Left ventricle myocardium superior (tissue), 1 donor: ENCODE results near the gene ADGRV1. TPM values are rescaled to one million over a fixed set of nuclear protein-coding genes. Genes with fewer than 3 reads are reported as not detected.
A peak's percentile ranks its signal among the peaks of the same experiment; 100 is the strongest.
"Not testable (repeated sequence)": the region's sequence is repeated elsewhere in the genome, so short reads cannot be mapped to it uniquely, and the experiment has no call there.

Experiments
- ATAC-seq: fragments of 200-7000 bp; cut with Tn5 transposase; one replicate; pipeline ENCODE4 v1.9.1; 2020; ENCODE audit warnings: mild to moderate bottlenecking, moderate library complexity
- DNase-seq: peaks from one replicate; pipeline ENCODE4 v3.0.0-alpha.2; 2020
- intact Hi-C: fragments of 100-400 bp; cut with micrococcal nuclease; formaldehyde crosslinking; loops from one replicate; pipeline ENCODE4 v1.11.0; 2022
- total RNA-seq: library from RNA; stranded (reverse); fragmentation: NEBNext Ultra II Directional; extraction: Animal tissue kit (Norgen Biotek cat#: 25700); gene quantifications from one replicate; pipeline ENCODE4 v1.2.1, GENCODE V29; 2021
- donor health status: DM: no; HTN: yes; CAD: no; lungs with severe emphysema.

Gene ADGRV1
- total RNA-seq, 1 donor from 2014 or later, result not detected

DNA sequence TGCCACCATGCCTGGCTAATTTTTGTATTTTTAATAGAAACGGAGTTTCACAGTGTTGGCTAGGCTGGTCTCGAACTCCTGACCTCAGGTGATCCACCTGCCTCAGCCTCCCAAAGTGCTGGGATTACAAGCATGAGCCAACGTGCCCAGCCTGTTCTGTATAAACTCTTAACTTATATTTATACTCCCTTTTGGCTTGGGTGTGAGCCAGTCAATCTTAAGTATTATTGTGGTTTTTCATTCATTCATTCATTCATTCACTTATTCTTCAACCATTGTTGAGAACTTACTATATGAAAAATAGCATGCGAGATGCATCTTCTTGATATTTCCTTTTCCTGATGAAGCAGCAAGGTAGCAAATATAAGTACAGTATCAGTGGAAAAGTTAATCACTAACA is 132.9 kb downstream of the ADGRV1 start:
- no peak for ATAC-seq
- intact Hi-C loops, result no loop called here
- DNase-seq, result no peak

- DNase-seq, result no peak
- intact Hi-C loops, result no loop called here
- ATAC-seq, result no peak
These were observed 137.6 kb downstream of the ADGRV1 start for GRCh38 chr5:90696153-90696552.

DNA sequence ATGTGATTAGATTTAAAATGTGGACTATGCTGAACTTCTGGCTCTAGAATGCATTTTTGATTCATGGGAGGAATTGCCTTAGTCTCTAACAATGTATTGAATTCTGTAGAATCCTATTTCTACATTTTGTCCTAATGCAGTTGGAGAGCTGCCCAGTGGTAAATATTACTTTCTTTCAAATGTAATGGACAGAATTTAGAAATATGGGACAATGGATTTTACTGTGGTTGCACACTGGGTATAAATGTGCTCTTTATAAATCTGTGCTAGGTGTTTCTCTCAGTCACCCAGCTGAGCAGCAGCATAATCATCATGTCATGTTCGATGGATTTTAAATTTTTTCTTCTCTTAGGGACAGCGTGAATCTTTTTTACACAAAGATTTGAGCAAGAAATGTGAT is 141.7 kb downstream of the ADGRV1 start:
- DNase-seq, result no peak
- ATAC-seq, result no peak
- intact Hi-C loops, result no loop called here

DNA sequence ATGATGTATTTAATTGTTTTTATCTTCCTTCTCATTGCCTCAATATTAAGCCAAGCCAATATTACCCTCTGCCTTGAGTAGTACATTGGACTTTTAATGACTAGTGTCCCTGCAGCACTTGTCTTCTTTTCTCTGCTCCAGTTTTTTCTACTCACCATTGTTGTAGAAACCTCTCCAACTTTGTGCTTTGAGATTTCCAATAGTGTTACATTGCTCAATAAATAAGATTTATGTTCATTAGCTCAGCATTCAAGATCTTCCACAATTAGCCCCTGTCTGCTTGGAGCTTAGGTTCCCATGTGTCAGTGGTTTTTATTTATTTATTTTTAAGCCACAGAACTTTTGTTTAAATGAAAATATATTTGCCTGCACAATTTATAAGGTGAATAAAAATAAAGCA is 145.3 kb downstream of the ADGRV1 start:
- intact Hi-C loops, result no loop called here
- no peak for ATAC-seq
- DNase-seq, result no peak

GRCh38 chr5:90707698-90708097 is 149.1 kb downstream of the ADGRV1 start:
- no peak for DNase-seq
- intact Hi-C loops, result no loop called here
- no peak for ATAC-seq

- peak; percentile 34 for ATAC-seq
- DNase-seq, result no peak
- intact Hi-C loops, result no loop called here
These were observed 150.9 kb downstream of the ADGRV1 start for GRCh38 chr5:90709323-90710155.

- ATAC-seq, result no peak
- intact Hi-C loops, result no loop called here
These were observed 159.8 kb downstream of the ADGRV1 start for GRCh38 chr5:90718387-90718786.

DNA sequence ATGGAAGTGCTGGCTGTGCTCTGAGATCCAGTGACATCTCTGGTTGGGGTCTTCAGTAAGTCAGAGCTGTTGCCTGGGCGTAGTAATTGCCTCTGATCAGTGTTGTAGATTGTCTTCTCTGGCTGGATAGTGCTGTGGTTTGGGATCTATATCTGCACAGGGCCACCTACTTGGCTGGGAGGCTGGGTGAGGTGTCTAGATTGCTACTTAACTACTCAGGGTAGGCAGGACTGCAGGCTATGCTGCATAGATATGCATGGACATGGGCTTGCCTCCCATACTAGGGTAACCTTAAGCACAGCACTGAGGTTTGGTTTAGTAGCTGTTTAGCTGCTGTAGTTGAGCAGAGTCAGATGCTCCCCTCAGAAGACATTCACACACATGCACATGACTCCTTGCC is 181.0 kb downstream of the ADGRV1 start:
- intact Hi-C loops, result no loop called here
- ATAC-seq (no peak), DNase-seq (no peak)

More at GRCh38 chr5:90718387-90718786, 159.8 kb downstream of the ADGRV1 start:
- DNase-seq, result no peak

GRCh38 chr5:90740244-90740799 is 181.7 kb downstream of the ADGRV1 start:
- intact Hi-C loops, result no loop called here
- DNase-seq (no peak), ATAC-seq (no peak)

GRCh38 chr5:90741022-90741564 is 182.5 kb downstream of the ADGRV1 start:
- intact Hi-C loops, result no loop called here
- ATAC-seq, result no peak
- DNase-seq, result no peak

DNA sequence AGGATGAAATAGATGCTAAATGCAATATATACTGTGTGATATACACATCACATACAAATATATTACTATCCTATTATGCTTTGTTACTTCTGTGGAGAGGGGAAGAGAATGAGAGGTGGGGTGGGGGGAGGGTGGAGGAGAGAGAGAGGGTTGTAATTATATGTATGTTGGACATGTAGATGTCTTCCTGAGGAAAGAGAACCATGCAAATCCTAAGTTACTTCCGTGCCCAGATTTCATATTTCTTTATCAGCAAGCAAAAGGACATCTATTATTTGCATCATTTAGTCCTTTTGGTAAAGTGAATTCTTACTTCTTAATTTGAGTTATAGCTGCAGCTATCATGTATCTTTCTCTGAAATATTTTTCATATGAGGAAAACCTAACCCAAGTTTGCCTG is 187.5 kb downstream of the ADGRV1 start:
- intact Hi-C loops, result no loop called here
- ATAC-seq, result no peak
- DNase-seq, result no peak

DNA sequence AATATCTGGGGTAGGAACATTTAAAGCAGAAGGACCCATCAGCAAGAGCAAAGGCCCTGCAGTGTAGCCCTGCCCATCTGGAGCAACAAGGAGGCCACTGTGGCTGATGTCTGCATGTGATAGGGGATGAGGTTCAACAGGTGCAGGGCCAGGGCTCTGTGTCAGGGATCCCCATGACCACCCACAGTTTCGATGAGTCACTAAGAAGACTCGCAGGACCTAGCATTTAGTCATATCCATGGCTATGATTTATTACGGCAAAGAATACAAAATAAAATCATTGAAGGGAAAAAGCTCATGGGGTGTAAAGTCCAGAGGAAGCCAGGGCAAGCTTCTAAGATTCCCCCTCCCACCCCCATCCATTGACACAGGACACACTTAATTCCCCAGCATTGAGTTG is 188.6 kb downstream of the ADGRV1 start:
- ATAC-seq (no peak), DNase-seq (no peak)
- intact Hi-C loops, result no loop called here

DNA sequence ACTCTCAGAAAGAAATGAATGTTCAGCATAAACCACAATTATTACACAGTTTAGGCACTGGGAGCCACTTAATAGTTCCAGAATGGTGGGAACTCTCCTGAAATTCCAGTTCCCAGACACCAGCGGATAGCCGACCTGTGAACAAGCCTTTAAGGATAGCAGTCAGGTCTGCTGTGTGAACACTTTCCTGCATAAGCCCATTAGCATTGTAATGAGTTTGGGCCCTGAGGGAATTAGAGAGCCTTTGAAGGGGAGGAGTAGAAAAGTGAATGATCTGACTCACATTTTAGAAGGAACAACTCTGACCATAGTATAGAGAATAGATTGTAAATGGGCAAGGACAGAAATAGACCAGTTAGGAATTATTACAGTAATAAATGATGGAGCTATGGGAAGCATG is 189.1 kb downstream of the ADGRV1 start:
- DNase-seq (no peak), ATAC-seq (no peak)
- intact Hi-C loops, result no loop called here

DNA sequence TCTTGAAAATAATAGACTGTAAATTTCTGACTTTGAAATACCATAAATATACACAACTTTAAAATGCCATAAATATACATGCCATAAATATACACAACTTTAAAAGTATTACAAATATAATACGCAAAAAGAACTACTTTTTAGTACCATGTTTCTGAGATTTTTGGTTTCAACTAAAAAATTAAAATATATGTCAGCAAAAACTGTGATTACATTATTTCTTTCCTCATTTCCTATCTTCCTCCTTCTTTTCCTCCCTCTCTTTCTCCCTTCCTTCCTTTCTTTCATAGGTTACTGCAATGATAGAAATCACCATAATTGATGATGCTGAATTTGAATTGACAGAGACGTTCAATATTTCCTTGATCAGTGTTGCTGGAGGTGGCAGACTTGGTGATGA is 200.5 kb downstream of the ADGRV1 start:
- ATAC-seq (no peak), DNase-seq (no peak)
- intact Hi-C loops, result no loop called here

GRCh38 chr5:90767710-90768109 is 209.1 kb downstream of the ADGRV1 start:
- intact Hi-C loops, result no loop called here
- DNase-seq (no peak), ATAC-seq (no peak)

DNA sequence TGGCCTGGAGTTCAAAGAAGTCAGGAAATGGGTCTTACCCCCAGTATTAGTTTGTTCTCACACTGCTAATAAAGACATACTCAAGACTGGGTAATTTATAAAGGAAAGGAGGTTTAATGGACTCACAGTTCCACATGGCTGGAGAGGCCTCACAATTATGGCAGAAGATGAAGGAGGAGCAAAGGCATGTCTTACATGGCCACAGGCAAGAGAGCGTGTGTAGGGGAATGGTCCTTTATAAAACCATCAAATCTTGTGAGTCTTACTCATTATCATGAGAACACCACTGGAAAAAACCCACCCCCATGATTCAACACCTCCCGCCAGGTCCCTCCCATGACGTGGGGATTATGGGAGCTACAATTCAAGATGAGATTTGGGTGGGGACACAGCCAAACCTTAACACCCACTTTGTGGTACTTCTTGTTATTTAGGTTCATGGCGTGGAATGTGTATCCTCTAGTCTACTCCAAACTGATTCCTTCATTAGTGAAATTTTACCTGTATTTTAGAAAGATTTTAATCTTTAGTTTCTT is 211.5 kb downstream of the ADGRV1 start:
- DNase-seq, ATAC-seq, intact Hi-C loops: not testable (repeated sequence)

DNA sequence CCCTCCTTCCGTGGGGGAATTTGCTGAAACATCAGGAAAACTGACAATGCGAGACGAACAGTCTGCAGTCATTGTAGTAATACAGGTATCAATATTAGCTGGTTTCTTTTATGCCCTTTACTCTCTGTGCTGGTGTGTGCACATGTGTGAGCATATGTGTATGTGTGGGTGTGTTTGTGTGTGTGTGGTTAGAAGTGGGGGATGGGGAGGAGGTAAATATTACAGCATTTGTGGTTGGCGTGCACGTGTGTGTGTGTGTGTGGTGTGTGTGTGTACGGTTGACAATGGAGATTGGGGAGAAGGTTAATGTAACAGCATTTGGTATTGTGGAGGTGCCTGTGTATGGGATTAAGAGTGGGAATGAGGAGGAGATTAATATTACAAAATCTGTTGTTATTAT is 219.4 kb downstream of the ADGRV1 start:
- ATAC-seq (no peak), DNase-seq (no peak)
- intact Hi-C loops, result no loop called here

- DNase-seq, result peak; percentile 40
- ATAC-seq, result peak; percentile 50
- intact Hi-C loops, result loop anchor here (5.0 kb wide), 1 partner anchor 346 kb away; no protein-coding TSS in a partner anchor
These were observed 225.1 kb downstream of the ADGRV1 start for GRCh38 chr5:90783460-90784333.

GRCh38 chr5:90786756-90787155 is 228.2 kb downstream of the ADGRV1 start:
- ATAC-seq (no peak), DNase-seq (no peak)
- intact Hi-C loops, result no loop called here
